HG03521 (cell line): ENCODE data around the gene DCHS1.

ENCODE experiments used
- ATAC-seq: cut with Tn5 transposase; IDR thresholded peaks from one replicate; pipeline ENCODE4 v1.9.1; 2021; ENCODE audit warnings: mild to moderate bottlenecking, moderate library complexity; ENCODE audit not compliant: unreplicated experiment

The DCHS1 gene

DNA sequence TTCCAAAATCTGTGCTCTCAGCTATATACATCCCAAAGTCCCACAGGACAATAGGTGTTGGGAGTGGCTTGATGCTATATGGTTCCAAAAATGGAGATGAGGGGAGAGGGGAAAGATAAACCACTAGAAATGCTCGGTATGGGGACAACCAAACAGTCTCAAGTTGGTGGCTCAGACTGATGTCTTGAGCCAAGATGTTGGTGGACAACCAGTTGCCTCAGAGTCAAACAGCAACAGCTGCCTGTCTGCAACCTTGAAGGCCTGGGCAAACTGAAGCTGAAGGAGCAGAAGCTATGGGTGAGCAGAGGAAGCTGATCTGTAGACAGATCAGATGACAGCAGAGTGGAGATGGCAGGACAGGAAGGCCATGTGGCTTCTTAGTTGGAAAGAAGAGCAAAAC, 56.2 kb downstream of the DCHS1 start:
- no peak for ATAC-seq

DNA sequence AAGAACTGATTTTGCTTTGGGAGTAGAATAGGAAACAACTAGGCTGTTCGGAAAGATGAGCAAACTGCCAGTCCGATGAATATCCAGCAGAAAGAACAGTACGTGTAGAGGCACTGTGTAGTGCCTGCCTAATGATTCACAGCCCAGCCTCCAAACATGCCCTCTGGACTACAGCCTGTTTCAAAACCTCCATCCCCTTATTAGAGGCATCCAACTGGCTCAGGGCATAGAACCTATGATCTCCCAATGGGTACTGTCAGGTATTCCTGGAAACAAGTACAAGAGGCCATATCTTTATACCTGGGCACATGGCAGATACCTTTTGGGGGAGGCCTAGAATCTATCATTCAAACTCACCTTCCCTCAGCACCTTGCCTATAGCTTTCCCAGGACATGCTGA, 57.1 kb downstream of the DCHS1 start:
- ATAC-seq: no peak

DNA sequence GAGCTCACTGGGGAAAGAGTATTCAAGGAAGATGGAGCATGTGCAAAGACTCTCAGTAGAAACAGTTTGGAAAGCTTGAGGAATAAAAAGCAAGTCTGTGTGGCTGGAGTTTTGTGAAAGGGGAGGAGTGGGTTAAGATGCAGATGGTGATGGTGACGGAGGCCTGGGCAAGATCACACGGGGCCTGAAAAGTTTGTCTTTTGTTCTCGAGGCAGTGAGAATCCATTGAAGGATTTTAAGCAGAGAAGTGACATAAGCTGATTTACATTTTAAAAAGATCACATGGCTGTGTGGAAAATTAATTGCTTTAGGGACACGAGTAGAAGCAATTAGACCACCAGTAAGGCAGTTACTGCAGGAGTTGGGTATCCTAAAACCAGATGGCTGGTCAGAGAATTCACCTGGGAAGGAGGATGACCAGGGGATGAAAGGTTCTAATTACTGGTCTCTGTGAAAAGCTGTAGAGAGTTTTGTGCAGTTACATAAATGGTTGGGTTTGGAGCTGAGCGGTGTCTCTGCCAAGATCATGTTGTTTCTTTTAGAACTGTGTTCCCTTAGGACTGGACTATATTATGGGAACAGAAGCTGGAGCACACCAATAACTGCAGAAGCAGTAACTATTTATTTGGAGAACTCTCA, 59.3 kb downstream of the DCHS1 start:
- no peak for ATAC-seq

DNA sequence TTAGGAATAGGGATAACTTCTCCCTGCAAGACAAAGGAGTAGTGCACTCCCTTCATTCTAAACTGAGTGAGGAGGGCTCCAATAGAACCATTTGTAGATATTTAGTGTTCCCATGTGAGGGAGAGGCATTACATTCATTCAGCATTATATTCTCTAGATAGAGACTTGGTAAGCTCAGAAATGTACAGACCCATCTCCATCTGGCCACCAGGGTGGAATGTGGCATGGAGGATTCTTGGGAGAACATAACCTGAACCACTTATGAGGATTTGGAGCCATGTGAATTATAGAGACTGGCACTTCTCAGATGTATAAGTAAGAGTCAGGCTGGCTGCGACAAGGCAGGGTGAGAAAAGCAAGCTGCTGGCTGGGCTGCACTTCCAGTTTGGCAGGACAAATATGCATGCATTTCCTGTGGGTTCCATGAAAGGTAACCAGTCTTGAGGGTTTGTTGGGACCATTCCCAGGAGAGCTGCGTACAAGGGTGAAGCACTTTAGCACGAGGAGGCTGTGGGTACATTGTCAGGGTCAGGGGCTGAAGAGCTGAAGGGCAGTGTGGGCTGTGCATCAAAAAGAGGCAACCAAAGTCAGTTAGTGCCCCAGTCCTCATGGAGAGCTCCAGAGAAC, 61.4 kb downstream of the DCHS1 start:
- no peak for ATAC-seq

DNA sequence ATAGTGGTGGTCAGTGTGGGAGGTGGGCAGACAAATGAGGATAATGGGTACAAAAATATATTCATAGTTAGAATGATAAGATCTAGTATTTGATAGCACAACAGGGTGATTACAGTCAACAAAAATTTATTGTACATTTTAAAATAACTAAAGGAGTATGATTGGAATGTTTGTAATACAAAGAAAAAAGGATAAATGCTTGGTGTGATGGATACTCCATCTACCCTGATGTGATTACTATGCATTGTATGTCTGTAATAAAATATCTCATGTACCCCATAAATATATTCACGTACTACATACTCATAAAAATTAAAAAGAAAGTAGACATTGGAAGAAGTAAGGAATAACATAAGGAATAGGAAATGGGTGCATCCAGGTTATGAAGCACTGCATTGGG, 67.6 kb downstream of the DCHS1 start:
- ATAC-seq: no peak

DNA sequence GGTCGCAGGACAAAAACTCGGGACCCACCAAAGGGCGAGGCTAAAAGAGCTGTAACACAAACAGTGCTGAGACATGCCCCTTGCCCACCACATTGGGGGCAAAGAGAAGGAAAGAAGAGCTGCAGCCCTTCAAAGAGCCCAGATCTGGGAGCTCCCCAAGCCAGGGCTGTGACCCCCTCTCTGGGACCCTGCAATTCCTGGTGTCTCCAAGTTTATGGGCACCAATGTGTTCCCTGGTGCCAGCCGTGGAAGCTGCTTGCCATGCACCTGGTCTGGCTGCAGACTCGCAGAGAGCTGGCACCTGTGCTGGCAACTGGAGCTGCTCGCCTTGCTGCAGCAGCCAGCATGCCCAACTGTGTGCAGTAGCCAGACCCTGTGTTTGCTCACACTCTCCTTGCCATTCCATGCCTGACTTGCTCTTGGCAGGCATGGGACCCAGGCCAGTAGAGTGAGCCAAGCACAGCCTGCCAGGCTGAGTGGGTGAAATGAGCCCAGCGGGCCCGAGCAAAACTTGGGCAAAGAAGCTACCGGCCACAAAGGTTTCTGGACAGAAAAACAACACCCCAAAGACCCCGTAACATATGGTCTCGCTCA, 68.2 kb downstream of the DCHS1 start:
- no peak for ATAC-seq

DNA sequence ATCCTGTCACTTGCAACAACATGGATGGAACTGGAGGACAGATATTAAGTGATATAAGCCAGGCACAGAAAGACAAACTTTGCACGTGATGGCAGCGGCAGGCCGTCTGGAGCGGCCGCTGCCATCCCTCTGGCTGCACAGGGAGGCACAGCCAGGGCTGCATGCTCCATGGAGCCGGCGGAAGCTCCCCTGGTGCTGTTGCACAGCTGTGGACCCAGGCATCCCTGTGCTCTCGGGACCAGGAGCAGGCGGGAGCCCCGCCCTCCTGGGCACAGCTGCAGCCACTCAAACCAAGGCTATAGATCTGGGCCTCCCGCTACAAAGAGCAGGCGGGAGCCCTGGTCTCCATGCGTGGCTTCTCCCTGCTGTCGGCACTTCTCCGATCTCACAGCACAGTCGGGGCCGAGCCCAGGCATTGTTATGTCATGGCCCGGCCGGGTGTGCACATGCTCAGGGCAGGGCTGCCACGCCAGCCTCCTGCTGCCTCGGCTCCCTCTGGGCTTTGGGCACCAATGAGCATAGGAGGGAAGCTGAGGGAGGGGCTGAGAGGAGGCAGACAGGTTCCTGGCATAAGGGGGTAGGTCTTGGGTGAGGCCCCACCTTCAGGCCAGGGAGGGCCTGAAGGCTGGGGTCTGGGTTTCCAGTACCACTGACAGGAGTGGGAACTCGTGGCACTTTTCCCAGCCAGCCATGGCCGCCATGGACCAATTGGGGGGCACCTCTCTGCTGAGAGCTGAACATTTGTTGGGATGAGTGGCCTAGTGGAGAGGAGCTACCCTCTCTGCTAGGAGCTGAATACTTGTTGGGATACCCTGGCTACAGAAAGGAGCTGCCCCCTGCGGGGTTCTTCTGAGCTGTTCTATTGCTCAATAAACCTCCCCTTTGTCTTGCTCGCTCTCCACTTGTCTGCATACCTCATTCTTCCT, 68.9 kb downstream of the DCHS1 start:
- no peak for ATAC-seq

DNA sequence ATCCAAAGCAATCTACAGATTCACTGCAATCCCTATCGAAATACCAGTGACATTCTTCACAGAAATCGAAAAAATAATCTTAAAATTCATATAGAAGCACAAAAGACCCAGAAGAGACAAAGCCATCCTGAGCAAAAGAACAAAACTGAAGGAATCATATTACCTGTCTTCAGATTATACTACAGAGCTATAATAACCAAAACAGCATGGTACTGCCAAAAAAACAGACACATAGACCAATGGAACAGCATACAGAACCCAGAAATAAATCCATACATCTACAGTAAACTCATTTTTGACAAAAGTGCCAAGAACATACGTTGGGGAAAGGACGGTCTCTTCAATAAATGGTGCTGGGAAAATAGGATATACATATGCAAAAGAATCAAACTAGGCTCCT, 71.1 kb downstream of the DCHS1 start:
- ATAC-seq: no peak

DNA sequence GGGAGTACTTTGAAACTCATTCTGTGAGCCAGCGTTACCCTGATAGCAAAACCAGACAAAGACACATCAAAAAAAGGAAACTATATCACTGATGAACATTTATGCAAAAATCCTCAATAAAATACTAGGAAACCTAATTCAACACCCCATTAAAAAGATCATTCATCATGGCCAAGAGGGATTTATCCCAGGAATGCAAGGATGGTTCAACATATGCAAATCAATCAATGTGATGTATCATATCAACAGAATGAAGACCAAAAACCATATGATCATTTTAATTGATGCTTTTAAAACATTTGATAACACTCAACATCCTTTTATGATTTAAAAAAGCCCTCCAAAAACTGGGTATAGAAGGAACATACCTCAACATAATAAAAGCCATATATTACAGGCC, 72.0 kb downstream of the DCHS1 start:
- no peak for ATAC-seq

DNA sequence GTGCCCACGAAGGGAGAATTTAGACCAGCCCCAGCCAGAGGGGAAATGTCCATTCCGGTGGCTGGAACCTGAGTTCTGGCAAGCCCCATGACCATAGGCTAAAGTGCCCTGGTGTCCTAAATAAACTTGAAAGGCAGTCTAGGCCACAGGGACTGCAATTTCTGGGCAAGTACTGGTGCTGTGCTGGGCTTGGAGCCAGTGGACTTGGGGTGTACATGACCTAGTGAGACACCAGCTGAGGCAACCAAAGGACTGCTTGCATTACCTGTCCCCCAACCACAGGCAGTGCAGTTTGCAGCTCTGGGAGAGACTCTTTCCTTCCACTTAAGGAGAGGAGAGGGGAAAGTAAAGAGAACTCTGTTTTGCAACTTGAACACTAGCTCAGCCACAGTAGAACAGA, 75.9 kb downstream of the DCHS1 start:
- ATAC-seq: no peak

DNA sequence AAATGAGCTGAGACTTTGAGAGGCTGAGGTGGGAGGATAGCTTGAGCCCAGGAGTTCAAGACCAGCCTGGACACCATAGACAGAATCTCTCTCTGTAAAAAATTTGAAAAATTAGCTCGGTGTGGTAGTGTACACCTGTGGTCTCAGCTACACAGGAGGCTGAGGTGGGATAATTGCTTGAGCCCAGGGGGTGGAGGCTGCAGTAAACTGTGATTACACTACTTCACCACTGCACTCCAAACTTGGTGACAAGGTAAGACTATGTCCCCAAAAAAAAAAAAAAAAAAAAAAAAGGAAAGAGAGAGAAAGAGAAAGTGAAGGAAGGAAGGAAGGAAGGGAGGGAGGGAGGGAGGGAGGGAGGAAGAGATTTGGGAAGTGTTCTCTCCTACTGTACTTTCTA, 77.5 kb downstream of the DCHS1 start:
- no peak for ATAC-seq

DNA sequence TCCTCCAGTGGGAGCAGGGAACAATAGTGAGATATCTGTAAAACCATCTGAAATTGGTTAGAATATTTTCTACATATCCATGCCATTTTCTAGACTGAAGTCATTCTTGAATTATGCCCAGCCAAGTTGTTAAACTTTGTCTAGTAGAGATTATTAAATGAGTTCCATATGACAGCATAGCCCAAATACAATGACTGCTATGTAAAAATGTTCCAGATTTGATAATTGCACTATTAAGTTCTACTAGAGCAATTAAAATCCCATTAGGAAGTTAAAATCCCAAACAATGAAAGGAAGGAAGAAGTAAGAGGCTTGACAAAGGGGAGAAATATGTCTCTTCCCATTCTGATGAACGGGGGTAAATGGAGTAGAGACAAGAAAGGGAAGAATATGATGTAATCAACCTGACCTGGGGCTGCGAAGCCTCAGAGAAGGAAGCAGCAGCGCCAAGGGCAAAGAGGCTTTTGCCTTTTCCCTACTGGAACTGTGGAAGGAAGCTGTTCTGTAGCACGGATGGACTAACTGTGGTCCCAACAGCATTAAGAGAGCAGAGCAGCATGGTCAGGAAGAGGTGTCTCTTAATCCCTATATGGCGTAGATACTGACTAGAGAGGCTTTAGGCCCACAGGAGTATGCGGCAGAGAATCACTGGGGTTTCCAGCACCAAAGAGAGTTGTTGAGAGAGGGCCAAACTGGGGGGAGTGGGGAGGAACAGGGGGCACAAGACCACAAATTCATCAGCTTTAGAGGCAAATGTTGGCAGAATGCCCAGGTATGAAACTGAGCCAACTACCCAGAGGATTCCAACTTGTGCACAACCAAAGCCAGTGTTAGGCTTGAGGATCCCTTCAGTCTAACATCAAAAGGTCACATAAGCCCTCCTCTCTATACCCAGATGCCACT, 78.9 kb downstream of the DCHS1 start:
- no peak for ATAC-seq

DNA sequence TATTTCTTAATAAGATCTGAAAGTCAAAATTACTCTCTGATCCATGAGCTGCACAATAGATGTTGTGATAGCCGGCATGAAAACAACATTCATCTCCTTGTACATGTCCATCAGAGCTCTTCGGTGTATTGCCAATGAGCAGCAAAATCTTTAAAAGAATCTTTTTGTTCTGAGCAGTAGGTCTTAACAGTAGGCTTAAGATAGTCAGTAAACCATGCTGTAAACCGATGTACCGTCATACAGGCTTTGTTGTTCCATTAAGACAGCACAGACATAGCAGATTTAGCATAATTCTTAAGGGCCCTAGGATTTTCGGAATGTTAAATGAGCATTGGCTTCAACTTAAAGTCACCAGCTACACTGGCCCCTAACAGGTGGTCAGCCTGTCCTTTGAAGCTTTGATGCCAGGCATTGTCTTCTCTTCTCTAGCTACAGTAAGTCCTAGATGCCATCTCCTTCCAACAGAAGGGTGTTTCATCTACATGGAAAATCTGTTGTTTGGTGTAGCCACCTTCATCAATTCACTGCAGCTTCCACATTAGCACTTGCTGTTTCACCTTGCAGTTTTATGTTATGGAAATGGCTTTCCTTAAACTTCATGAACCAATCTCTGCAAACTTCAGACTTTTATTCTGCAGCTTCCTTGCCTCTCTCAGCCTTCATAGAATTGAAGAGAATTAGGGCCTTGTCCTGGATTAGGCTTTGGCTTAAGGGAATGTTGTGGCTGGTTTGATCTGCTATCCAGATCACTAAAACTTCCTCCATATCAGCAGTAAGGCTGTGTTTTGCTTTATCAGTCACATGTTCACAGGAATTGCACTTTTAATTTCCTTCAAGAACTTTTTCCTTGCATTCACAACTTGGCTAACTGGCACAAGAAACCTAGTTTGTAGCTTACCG, 80.5 kb downstream of the DCHS1 start:
- ATAC-seq: no peak

DNA sequence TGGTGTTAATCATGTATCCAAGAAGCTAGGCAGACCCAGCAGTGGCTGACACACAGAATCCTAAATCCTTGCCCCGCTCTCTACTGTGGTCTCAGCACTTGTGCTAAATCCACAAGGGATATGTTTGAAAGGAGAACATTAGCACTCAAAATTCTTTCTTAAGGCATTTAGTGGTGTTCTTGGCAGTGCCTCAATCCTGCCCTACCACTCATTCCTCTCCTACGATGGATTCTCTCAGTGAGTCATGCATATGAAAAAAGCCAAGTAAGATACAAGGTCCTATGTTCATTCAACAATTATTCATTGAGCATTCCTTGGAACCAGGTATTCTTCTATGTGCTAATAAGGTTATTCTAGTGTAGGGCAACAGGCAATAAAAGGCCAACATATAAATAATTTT, 83.4 kb downstream of the DCHS1 start:
- no peak for ATAC-seq

DNA sequence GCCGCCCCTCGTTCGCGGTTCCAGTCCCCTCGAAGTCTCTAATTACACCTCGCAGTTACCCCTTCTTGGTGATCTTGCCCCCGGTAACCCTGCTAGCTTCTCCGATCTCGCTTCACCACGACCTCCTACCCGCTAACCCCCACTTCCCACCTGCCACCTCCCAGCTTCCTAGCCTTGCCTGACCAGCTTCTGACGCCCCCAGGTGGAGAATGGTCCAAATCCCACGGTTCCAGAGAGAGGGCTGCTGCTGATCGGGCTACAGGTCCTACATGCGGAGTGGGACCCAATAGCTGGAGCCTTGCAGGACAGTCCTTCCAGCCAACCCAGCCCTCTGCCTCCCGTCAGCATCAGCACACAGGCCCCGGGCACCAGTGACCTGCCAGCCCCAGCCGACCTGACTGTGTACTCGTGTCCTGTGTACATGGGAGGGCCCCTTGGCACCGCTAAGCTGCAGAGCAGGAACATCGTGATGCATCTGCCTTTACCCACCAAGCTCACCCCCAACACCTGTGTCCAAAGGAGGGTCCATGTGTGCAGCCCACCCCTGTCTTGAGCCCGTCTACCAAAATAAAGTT, 84.1 kb downstream of the DCHS1 start:
- ATAC-seq: no peak
